Thyroid gland (tissue), 4 donors: ENCODE measurements around the gene GID8. TPM values are rescaled to one million over a fixed set of nuclear protein-coding genes. Genes with fewer than 3 reads are reported as not detected.

Experiments used
- DNase-seq, 2 donors: peaks; one replicate each; pipeline ENCODE4 v3.0.0-alpha.2; 2019
- H3K27ac ChIP-seq, 3 donors: fragments of 200-600 bp; sonication (generic); 1 replicate in 2 of 3; 2 replicates in 1 of 3; pipeline ENCODE4 v1.5.1; 2016 to 2019; ENCODE audit warnings: mild to moderate bottlenecking in 1 of 3, moderate library complexity in 1 of 3
- H3K27me3 ChIP-seq: fragments of 200-600 bp; sonication (generic); one replicate; pipeline ENCODE4 v1.5.1; 2019
- H3K36me3 ChIP-seq, 2 donors: fragments of 200-600 bp; sonication (generic); one replicate each; pipeline ENCODE4 v1.5.1; 2016 to 2019
- H3K4me1 ChIP-seq, 2 donors: fragments of 200-600 bp; sonication (generic); one replicate each; pipeline ENCODE4 v1.5.1; 2017 to 2019
- H3K4me3 ChIP-seq, 3 donors: fragments of 200-600 bp; sonication (generic); replicated peaks in 1 of 3; 1 replicate in 2 of 3; 2 replicates in 1 of 3; pipeline ENCODE4 v1.5.1; 2016; ENCODE audit warnings: mild to moderate bottlenecking in 1 of 3
- H3K9me3 ChIP-seq: fragments of 200-600 bp; sonication (generic); one replicate; pipeline ENCODE4 v1.5.1; 2017
- POLR2A ChIP-seq, 2 donors: fragments of 450-650 bp; IDR thresholded peaks; one replicate each; pipeline ENCODE4 v1.6.1; 2017; ENCODE audit warnings: antibody characterized with exemption in 2 of 2, mild to moderate bottlenecking in 2 of 2, moderate library complexity in 1 of 2
- WGBS, 2 donors: methylation state at CpG; one replicate each; pipeline ENCODE4 v1.1.5; 2017; 5-methylcytosine and 5-hydroxymethylcytosine counted together
- intact Hi-C: fragments of 100-400 bp; cut with DNase I; formaldehyde crosslinking; loops from one replicate; pipeline ENCODE4 v1.15.1; 2023
- total RNA-seq, 4 donors: library from RNA; depleted of rRNA; stranded (reverse); fragments of >200 nt; gene quantifications; one replicate each; pipeline ENCODE4 v1.2.3, GENCODE V29; 2016
- TF ChIP-seq, protein P1 (sequence below), 6 experiments: fragments of 200-600 bp in 3 of 6; fragments of 450-650 bp in 3 of 6; sonication (generic) in 3 of 6; IDR thresholded peaks; one replicate each; pipeline ENCODE4 v1.5.1; 2016 to 2019; ENCODE audit warnings: antibody characterized with exemption in 6 of 6, mild to moderate bottlenecking in 2 of 6, inconsistent platforms in 1 of 6, moderate library complexity in 1 of 6

Gene GID8
- total RNA-seq, 4 donors from 2014 or later, result 30.3 to 38.5 (median 34.5) TPM

GRCh38 chr20:62907384-62908317 is 30.3 kb upstream of the GID8 start:
- no peaks in the 10 kb centered on the region for H3K27me3 ChIP-seq
- H3K9me3 ChIP-seq, result no peaks in the 10 kb centered on the region
- DNase-seq, result no peak
- H3K4me3 ChIP-seq, result no peak overlapping the region
- intact Hi-C loops, result no loop called here
- 79% methylated on average over 16 of the region's 16 CpGs for WGBS, 2 donors
- H3K4me1 ChIP-seq, result peaks cover 0 to 4% of the 10 kb centered on the region in 2 donors
- H3K27ac ChIP-seq, result no peak overlapping the region
- peaks cover 78 to 91% of the 10 kb centered on the region in 2 donors for H3K36me3 ChIP-seq
- TF ChIP-seq POLR2A (IDR thresholded peaks at IDR 0.05), result no peak
- TF ChIP-seq, protein P1, sequence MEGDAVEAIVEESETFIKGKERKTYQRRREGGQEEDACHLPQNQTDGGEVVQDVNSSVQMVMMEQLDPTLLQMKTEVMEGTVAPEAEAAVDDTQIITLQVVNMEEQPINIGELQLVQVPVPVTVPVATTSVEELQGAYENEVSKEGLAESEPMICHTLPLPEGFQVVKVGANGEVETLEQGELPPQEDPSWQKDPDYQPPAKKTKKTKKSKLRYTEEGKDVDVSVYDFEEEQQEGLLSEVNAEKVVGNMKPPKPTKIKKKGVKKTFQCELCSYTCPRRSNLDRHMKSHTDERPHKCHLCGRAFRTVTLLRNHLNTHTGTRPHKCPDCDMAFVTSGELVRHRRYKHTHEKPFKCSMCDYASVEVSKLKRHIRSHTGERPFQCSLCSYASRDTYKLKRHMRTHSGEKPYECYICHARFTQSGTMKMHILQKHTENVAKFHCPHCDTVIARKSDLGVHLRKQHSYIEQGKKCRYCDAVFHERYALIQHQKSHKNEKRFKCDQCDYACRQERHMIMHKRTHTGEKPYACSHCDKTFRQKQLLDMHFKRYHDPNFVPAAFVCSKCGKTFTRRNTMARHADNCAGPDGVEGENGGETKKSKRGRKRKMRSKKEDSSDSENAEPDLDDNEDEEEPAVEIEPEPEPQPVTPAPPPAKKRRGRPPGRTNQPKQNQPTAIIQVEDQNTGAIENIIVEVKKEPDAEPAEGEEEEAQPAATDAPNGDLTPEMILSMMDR (IDR thresholded peaks at IDR 0.05), result peak in 4 of 6 experiments; percentile 10 to 38 (median 12)

DNA sequence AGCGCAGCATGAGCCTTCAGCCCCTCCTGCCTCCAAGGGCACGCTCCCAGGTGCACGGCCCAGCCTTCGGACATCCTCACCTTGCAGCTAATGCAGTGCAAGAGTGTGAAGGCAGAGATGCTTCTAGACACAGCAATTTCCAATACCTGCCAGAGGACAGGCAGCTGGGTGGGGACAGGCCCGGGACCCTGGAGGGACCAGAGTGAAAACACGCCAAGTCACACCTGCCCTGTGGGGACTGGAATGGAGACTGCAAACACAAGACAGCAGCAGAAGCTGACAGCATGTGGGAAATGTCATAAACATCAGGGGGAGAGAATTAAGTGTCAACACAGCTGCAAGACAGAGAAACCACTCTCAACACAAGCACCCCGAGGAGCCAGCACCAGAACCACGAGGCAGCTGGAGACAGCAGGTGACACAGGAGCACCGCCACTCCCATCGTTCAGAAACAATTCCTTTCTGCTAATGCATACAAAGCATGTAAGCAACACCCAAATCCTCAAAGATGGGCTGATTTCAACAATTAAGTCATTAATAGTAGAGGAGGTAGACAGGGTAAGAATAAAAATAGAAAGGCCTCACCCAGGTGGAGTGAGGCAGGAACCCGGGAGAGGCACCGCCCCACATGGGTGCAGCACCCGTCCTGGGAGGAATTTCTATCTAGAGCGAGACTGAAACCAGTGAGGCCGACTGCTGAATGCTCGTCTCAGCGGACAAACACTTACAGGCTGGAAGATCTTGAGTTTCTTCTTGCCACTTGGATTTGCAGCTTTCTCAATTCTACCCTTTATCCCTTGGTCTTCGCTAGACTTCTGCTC is 28.8 kb upstream of the GID8 start:
- no peak overlapping the region for H3K27ac ChIP-seq
- TF ChIP-seq, protein P1 (IDR thresholded peaks at IDR 0.05), result no peak
- TF ChIP-seq POLR2A (IDR thresholded peaks at IDR 0.05), result no peak
- H3K4me1 ChIP-seq, result peaks cover 2 to 4% of the 10 kb centered on the region in 2 donors
- no peaks in the 10 kb centered on the region for H3K9me3 ChIP-seq
- no peak overlapping the region for H3K4me3 ChIP-seq
- WGBS, 2 donors, result 89% methylated on average over 18 of the region's 18 CpGs
- DNase-seq, result no peak
- no peaks in the 10 kb centered on the region for H3K27me3 ChIP-seq
- intact Hi-C loops, result no loop called here
- peaks cover 70 to 78% of the 10 kb centered on the region in 2 donors for H3K36me3 ChIP-seq

DNA sequence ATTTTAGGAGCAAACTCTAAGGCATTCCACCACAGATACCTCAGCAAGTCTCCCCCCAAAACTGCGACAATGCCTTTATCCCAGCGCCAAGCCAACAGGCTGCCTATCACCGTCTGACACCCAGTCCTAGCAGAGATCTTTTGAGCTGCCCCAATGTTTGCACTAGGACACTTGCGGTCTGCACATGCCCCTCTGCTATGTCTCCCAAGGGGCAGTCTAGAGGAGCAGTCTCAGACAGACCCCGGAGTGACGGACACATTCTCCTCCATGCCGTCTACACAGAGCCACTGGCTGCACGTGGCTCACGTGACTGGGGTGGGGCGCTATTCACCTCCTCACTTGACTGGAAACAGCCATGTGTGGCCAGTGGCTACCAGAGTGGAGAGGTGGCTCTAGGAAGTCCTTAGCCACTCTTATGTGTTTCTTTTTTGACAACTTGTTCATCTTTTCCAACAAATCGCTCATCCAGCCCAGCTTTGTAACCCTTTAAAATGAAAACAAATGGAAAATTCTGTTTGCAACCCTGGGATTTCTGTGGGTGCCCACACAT is 27.7 kb upstream of the GID8 start:
- Histone ChIP-seq H3K4me1 (peaks cover 9% of the 10 kb centered on the region in 2 donors), H3K4me3 (no peak overlapping the region), H3K9me3 (no peaks in the 10 kb centered on the region), H3K36me3 (peaks cover 62 to 67% of the 10 kb centered on the region in 2 donors), H3K27me3 (no peaks in the 10 kb centered on the region), H3K27ac (no peak overlapping the region)
- TF ChIP-seq POLR2A (IDR thresholded peaks at IDR 0.05), result no peak
- TF ChIP-seq, protein P1 (IDR thresholded peaks at IDR 0.05), result no peak
- WGBS, 2 donors, result 92 to 94% methylated on average over 11 of the region's 11 CpGs
- intact Hi-C loops, result no loop called here
- DNase-seq, result no peak

DNA sequence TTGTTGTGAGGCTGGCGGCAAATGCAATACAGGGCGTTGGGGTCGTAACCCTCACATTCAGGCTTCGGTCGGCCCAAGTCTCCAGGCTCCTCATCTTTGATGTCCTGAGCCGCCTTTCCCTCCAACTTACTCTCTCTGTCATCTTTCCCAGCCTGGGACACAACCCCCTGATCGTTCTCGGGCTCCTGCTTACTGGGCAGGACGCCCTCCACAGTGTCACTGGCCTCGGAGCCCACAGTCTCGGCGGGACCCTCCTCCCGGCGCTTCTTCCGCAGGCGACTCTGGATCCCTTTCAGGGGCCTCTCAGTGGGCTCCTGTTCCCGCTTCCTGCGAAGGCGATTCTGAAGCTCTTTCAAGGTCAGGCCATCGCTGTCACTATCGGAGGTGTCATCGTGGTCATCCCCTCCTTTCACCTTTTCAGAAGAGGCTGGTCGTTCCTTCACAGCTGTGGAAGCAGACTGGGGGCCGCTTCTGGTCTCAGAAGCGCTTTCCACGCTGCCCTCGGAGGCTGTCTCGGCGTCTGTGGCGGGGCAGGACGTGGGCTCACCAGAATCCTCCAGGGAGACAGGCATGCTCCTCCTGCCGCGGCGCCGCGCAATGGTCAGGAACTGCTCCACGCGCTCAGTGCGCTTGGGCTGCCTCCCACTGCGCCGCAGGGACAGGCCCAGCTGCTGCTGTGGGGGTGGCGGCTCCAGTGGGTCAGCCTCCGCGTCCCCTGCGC is 27.0 kb upstream of the GID8 start:
- Histone ChIP-seq H3K27ac (no peak overlapping the region), H3K36me3 (peaks cover 56 to 61% of the 10 kb centered on the region in 2 donors), H3K9me3 (no peaks in the 10 kb centered on the region), H3K27me3 (no peaks in the 10 kb centered on the region), H3K4me1 (peaks cover 9% of the 10 kb centered on the region in 2 donors), H3K4me3 (no peak overlapping the region)
- WGBS, 2 donors, result 95 to 96% methylated on average over 44 to 45 of the region's 45 CpGs
- TF ChIP-seq, protein P1 (IDR thresholded peaks at IDR 0.05), result no peak
- no peak for TF ChIP-seq POLR2A (IDR thresholded peaks at IDR 0.05)
- no peak for DNase-seq
- intact Hi-C loops, result no loop called here
